GM12875 (cell line): Measurements from ENCODE around the gene CPAMD8.

ENCODE experiments used
- H3K4me3 ChIP-seq: one replicate; pipeline ENCODE4 v1.5.1; 2011; ENCODE audit warnings: low read depth, low read length, control low read depth
- TF ChIP-seq, protein P1 (sequence below): IDR thresholded peaks from 2 replicates; pipeline ENCODE4 v1.5.1; 2011; ENCODE audit warnings: low read depth, mild to moderate bottlenecking, control low read depth, inconsistent platforms, low read length, moderate library complexity, borderline replicate concordance; ENCODE audit not compliant: insufficient read depth

The CPAMD8 gene

GRCh38 chr19:17026706-17027534 is at the start of gene CPAMD8:
Gene CPAMD8, minus strand, starts transcription at chr19:17026810. Its CDS starts 168 bp downstream, at chr19:17026642.
- no peak within 1 kb of the TSS for H3K4me3 ChIP-seq

DNA sequence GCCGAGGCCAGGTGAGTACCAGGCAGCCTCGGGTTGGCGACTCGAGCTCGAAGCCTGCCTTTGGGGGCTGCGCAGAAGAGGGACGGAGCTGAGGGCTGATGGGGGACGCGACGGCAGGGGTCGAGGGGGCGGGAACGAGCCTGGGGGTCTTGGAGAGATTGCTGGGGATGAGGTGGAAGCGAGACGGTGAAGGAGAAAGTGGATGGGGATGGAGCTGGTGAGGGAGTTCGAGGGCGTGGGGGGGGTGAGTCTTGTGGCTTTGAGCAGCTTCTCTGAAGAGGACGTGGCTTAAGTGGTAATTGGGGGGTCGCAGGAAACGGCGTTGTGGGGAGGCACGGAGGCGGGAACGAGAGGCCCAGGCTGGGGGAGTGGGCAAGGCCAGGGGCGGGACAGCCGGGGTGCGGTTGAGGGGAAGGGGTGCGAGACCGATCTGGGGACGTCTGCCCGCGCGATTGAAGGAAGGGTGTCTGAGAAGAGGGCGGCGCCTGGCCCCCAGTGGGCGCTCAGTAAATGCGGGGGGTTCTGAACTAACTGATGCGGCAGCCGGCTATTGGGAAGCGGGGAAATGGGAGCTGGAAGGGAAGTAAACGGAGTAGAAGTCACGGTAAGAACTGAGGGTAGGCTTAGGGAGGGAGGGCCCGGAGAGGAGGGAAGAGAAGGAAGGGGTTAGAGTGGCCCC is 49.4 kb upstream of the CPAMD8 start:
- TF ChIP-seq, protein P1, sequence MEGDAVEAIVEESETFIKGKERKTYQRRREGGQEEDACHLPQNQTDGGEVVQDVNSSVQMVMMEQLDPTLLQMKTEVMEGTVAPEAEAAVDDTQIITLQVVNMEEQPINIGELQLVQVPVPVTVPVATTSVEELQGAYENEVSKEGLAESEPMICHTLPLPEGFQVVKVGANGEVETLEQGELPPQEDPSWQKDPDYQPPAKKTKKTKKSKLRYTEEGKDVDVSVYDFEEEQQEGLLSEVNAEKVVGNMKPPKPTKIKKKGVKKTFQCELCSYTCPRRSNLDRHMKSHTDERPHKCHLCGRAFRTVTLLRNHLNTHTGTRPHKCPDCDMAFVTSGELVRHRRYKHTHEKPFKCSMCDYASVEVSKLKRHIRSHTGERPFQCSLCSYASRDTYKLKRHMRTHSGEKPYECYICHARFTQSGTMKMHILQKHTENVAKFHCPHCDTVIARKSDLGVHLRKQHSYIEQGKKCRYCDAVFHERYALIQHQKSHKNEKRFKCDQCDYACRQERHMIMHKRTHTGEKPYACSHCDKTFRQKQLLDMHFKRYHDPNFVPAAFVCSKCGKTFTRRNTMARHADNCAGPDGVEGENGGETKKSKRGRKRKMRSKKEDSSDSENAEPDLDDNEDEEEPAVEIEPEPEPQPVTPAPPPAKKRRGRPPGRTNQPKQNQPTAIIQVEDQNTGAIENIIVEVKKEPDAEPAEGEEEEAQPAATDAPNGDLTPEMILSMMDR = no peak
- H3K4me3 ChIP-seq = peak overlapping the region; percentile 87

More at GRCh38 chr19:17026706-17027534, at the start of gene CPAMD8:
- TF ChIP-seq, protein P1 = no peak

DNA sequence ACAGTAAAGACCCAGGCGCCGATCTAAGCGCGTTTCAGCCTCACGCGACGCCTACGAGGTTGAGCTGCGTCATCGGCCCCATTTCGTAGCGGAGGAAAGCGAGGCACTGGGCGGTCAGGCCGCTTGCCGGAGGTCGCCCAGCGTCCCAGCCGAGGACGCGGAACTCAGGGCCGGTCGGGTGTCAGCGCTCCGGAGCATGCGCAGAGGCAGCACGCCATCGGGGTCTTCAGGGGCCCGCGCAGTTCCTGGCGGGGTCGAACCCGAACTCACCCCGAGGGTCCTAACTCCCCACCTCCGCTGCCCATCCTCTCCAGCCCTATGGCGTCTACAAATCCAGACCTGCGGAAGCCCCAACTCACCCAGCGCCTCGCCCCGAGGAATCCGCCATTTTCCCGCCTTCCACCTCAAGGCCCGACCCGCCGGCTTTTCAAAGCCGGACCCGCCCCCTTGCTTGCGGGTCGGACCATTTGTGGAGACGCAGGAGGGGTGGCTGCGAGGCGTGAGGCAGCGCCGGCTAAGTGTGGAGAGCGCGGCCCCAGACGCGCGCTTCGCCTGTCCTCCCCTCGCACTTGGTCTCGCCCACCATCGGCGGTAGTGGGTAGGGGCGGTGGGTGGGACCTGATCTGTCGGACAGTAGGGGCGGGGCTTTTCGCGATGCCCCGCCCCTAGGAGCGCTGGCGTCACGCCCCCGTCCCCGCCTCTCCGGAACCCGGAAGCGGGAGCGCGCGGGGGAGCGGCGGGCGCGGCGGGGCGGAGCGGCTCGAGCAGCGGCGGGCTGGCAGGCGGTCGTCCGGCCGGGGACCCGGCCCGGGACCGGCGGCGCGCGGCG is 48.6 kb upstream of the CPAMD8 start, which contains the start of the genes HAUS8 and MYO9B:
Gene HAUS8 (minus strand): TSS at position 418 of the 829 bp plus-strand sequence. CDS start 30 bp downstream, at position 388.
Gene MYO9B (plus strand): TSS at position 743 of the 829 bp plus-strand sequence. CDS start 25,941 bp downstream, outside the sequence.
- TF ChIP-seq, protein P1 = no peak
- peak within 1 kb of the TSS; percentile 98 for H3K4me3 ChIP-seq

DNA sequence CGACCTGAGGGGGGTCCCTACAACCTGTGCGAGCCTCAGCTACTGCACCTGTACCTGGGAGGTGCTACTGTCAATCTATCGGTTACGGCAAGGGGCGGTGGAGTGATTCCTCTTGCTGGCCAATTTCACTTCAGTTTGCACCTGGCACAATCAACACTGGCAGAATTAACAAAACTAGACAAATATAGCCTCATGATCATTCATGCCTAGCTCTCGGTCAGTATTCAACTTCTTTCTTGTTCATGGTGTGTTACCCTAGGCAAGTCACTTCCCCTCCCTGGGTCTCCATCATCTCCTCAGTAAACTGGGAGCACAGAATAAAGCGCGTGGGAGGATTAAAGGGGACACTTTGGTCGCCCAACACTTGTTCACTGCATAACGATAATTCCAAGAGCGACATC is 48.0 kb upstream of the CPAMD8 start:
- TF ChIP-seq, protein P1 = no peak

DNA sequence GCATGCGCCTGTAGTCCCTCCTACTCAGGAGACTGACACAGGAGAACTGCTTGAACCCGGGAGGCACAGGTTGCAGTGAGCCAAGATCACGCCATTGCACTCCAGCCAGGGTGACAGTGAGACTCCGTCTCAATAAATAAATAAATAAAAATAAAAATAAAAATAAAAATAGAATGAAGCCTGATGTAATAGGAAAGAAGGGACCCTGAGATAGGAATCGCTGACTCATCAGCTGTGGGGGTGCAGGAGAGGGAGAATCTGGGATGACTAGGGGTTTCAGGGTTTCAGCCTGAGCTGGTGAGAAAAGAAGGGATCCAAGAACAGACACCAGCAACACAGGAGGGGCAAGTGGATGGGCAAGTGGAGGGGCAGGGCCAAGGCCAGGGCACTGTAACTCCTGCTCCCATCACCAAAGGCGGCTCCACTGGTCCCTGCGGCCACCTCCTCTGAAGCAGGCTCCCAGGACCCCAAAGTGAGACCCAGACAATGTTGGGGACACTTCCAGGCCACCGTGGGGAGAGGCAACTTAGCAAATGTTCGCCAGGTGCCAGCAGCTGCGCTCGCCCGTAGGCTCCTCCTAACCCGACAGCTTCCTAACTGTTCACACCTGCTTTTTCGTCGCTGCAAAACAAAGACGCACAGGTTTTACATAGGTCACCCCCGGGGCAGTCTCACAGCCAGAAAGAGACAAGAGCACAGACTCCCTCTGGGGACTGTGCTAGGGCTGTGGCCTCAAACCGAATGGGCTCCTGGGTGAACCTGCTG is 47.4 kb upstream of the CPAMD8 start:
- peak overlapping the region; percentile 98 for H3K4me3 ChIP-seq
- TF ChIP-seq, protein P1 = no peak

More for the DNA sequence above, 48.0 kb upstream of the CPAMD8 start:
- H3K4me3 ChIP-seq = peak overlapping the region; percentile 98

DNA sequence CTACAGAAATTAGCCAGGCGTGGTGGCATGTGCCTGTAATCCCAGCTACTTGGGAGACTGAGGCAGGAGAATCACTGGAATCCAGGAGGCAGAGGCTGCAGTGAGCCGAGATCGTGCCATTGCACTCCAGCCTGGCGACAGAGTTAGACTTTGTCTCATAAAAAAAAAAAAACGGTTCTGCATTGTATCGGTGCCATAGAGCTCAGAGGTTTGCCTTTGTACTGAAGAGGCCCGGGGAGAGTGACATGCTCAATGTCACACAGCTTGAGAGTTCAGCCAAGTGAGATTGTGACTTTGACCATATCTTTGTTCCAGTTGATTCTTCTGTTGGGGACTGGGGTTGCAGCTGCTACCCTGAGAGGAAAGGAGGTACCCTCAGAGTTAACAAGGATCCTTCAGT is 44.3 kb upstream of the CPAMD8 start:
- no peak overlapping the region for H3K4me3 ChIP-seq
- TF ChIP-seq, protein P1 = no peak
